ENCODE measurements around the gene SFI1.

SFI1 gene

GRCh38 chr22:31620756-31621480 is 124.6 kb downstream of the SFI1 start:
- DNase-seq, result no peak

DNA sequence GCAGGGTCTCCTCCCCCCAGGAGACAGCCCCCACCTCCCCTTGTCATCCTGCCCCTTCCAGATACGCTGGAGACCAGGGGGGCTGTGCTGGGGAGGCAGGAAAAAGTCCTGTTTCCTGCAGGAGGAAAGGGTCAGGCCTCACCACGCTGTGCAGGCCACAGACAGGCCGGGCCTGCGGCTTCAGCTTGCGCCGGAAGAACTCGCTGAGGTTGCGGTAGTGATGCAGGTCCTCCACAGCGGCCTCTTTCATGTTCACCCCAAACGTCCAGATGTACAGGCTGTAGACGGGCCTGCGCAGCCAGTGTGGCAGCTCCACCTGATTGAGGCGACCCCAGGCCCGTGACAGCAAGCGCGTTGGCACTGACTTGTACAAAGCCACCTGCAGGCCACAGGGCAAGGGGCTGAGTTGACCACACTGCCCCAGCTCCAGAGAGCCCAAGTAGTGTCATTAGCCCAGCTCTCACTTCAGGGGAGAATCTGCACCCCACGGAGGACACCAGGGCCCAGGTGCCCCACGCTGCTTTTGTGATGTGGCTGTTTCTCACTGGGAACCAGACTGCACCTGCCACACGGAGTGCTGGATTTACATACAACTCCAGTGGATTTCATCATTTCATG is 125.3 kb downstream of the SFI1 start:
- DNase-seq, result no peak

GRCh38 chr22:31622980-31623379 is 126.6 kb downstream of the SFI1 start:
- no peak for DNase-seq

- DNase-seq, result no peak
These were observed 127.4 kb downstream of the SFI1 start for GRCh38 chr22:31623592-31624304.

DNA sequence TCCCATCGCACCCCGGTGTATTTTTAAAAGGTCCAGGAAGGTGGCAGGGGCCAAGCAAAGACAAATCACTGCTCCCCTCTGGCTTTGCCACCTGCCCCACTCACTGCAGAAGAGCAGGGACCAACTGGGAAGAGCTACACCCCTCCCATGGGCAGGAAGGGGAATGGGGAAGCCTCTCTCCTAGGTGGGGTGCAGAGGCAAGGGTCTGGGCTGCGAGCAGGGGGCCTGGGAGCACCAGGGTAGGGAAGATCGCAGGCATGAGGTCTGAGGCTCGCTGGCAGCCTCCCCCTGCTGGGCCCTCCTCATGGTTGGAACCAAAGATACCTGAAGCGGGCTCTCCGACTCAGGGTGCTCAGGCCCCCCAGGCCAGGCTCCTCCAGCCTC is 128.9 kb downstream of the SFI1 start:
- DNase-seq, result no peak

DNA sequence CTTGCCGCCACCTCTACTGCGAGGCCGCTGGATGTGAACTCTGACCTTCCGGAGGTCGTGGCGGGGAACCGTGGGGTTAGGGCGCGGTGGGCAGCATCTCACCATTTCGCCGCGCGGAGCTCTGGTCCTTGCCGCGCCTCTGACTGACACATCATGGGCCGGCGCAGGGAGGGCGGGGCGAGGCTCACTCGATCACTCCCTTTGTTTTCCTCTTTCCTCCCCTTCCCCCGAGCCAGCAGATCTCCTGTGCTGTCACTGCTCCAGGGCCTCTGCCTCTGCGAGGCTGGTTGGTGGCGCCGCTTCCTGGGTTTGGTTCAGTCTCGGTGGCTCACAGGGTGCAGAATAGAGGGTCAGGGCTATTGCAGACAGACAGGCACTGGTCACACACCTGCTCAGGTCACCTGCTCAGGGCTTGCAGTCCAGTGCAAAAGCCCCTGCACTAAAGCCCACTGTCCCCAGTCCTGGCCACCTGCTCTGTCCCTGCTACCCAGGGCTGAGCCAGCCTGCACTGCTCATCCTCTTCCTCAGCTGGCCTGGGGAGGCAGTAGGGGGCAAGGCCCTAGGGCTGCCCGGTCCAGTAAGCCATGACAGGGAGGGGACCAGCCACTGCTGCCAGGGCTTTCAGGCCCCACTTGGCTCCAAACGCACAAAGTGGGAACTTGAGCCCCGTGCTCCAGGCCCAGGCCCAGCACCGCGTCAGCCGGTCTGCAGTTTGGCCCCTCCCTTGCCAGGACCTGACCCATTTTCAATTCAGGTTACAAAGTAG is 129.5 kb downstream of the SFI1 start:
- DNase-seq, result no peak

- DNase-seq, result no peak
These were observed 130.3 kb downstream of the SFI1 start for GRCh38 chr22:31626427-31627150.

GRCh38 chr22:31627223-31627731 is 130.9 kb downstream of the SFI1 start:
- no peak for DNase-seq

- DNase-seq, result no peak
These were observed 132.0 kb downstream of the SFI1 start for GRCh38 chr22:31628362-31628761.

GRCh38 chr22:31628969-31629708 is 132.8 kb downstream of the SFI1 start:
- no peak for DNase-seq

DNA sequence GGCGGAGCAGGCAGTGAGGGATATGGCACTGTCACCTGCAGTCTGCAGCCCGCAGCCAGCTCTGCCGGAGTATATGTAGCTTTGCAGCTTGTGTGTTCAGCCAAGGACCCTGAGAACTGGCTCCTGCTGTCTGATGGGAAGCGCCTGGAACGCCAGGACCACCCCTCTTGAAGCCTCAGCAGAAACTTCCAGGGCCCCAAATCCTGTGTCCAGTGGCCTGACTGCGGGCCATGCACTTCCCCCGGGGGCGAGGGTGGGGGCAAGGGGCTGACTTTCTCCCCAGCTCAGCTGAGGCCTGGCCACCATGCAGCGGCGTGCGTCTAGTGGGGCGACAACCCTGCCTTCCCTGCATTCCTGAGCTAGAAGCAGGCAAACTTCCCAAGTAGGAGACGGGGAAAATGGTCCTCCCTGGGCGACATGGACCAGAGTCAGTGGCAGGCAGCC is 133.4 kb downstream of the SFI1 start:
- no peak for DNase-seq

GRCh38 chr22:31630331-31631329 is 134.3 kb downstream of the SFI1 start:
- DNase-seq, result peak; percentile 87

DNA sequence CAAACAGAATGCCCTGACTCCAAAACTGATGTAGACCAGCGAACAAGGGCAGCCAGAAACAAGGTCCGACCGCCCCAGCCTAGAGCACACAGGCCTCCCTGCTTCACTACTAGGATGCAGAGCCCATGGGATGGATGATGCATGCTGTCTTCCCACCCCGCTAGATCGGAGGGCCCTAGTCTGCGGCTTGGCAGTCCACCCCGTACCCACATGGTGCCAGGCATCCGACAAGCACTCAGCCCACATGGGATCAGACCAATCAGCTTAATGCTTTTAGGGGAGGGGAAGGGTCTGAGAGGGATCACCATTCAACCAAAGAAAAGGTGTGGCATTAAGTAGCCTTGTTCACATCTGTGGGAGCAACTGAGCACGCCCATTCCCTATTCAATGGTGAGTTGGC is 135.1 kb downstream of the SFI1 start:
- no peak for DNase-seq

DNA sequence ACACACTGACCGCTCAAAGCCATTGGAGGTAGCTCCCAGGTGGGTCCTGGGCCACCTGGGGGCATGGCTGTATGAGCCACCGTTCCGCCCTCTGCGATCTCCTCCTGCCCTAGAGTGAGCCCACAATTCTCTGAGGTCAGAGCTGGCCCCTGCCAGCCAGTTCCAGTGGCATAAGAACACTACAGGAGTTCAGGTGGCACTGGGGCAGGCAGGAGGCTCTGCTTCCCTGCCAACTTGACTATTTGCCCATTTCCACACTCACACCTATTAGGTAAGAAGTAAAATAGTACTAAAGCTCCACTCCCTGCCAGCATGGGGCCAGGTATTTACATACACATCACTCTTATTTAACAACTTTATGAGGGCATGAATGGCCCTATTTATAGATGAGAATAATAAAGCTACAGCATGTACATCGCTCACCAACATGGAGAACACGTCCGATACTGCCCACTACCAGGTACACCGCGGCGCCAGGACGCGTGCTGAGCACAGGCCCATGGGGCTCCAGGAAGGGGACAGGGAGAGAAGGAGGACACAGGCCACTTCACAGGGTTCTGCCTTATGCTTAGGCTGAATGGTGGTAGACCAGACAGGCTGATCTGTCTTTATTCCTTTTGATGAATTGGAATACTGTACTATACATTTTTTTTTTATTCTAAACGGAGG is 139.4 kb downstream of the SFI1 start:
- no peak for DNase-seq

DNA sequence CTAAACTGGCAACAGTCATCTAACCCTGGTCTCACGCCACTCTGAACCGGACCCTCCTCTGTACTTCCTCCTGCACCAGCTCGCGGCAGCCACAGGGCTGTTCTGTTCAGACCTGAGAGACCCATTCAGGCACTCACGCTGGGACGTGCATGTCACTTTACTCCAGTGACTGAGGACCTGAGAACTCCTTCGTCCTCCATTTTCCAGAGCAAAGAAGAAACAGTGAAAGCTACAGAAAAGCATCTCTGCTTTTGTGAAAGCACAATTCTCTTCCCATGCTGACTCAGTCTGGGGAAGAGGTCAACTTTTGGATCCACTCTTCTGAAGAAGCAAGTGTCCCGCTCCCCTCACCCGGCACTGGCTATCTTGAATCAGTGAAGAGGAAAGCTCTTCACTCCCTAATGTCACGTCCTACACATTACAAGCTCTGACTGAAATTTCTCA is 141.1 kb downstream of the SFI1 start:
- no peak for DNase-seq

DNA sequence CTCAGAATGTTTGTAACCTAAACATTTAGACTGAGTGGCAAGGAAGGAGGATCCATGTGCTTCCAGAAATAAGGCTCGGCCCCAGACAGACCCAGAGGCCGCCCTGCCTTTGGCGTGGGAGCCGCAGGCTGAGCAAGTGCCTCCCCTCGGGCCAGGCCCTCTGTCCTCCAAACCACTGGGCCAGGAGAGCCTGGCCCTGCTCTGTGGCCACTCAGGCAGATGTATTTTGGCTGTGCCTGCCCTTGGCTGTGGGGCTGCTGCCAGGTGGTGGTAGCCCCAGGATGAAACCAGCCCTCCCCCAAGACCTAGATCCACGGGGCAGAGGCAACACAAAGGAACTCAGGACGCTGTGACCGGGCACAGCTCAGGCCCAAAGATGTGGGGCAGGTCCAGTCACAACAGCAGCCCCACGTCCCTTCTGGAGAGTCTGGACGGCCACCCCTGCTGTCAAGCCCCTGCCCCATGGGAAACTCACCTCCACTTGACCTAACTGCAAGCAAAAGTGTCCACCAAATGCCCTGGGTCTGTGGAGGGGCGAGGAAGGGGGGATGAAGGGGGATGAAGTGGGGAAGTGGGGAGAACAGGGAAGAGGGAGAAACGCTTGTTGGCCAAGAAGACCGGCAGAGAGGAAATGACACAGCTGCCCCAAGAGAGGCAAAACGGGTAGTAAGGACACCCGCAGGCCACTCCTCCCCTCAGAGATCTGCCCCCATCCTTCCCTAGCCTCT is 141.7 kb downstream of the SFI1 start:
- no peak for DNase-seq

GRCh38 chr22:31639436-31640039 is 143.2 kb downstream of the SFI1 start:
- no peak for DNase-seq
